DND-41 (cell line): ENCODE measurements around the gene TSPYL1.
A peak's percentile ranks its signal among the peaks of the same experiment; 100 is the strongest.

Source experiments
- ATAC-seq: fragments of 200-7000 bp; cut with Tn5 transposase; 3 replicates; pipeline ENCODE4 v1.9.1; 2021; ENCODE audit warnings: low read depth; ENCODE audit not compliant: insufficient read depth
- DNase-seq: peaks from one replicate; pipeline ENCODE4 v3.0.0-alpha.2; 2020
- H2AFZ ChIP-seq: 2 replicates; pipeline ENCODE4 v1.6.0; 2012; ENCODE audit warnings: low read depth, low read length
- H3K27ac ChIP-seq: 2 replicates; pipeline ENCODE4 v1.5.1; 2012; ENCODE audit warnings: low read length, inconsistent platforms
- H3K27me3 ChIP-seq: fragments of 200-600 bp; sonication (generic); 2 replicates; pipeline ENCODE4 v1.6.0; 2012; ENCODE audit warnings: low read length, mild to moderate bottlenecking, inconsistent platforms; ENCODE audit not compliant: insufficient read depth, poor library complexity
- H3K36me3 ChIP-seq: 2 replicates; pipeline ENCODE4 v1.5.1; 2012; ENCODE audit warnings: low read length, inconsistent platforms; ENCODE audit not compliant: insufficient read depth
- H3K4me1 ChIP-seq: 2 replicates; pipeline ENCODE4 v1.5.1; 2012; ENCODE audit warnings: mild to moderate bottlenecking, low read length; ENCODE audit not compliant: insufficient read depth
- H3K4me2 ChIP-seq: 2 replicates; pipeline ENCODE4 v1.6.0; 2012; ENCODE audit warnings: mild to moderate bottlenecking, moderate library complexity, low read length, inconsistent platforms; ENCODE audit not compliant: insufficient read depth
- H3K4me3 ChIP-seq, 2 experiments: fragments of 200-600 bp in 1 of 2; shearing (Covaris generic) in 1 of 2; 2 replicates each; pipeline ENCODE4 v1.5.1; 2012 to 2016; ENCODE audit warnings: inconsistent platforms in 2 of 2, low read length in 2 of 2, mild to moderate bottlenecking in 2 of 2, low read depth in 1 of 2, moderate library complexity in 1 of 2
- H3K79me2 ChIP-seq: 2 replicates; pipeline ENCODE4 v1.6.0; 2012; ENCODE audit warnings: low read length, inconsistent platforms; ENCODE audit not compliant: insufficient read depth
- H3K9ac ChIP-seq: 2 replicates; pipeline ENCODE4 v1.6.0; 2012; ENCODE audit warnings: low read depth, mild to moderate bottlenecking, inconsistent platforms, low read length, moderate library complexity
- H3K9me3 ChIP-seq: 2 replicates; pipeline ENCODE4 v1.5.1; 2012; ENCODE audit warnings: low read length, moderate library complexity, mild to moderate bottlenecking, inconsistent platforms; ENCODE audit not compliant: insufficient read depth, severe bottlenecking
- H4K20me1 ChIP-seq: 2 replicates; pipeline ENCODE4 v1.6.0; 2012; ENCODE audit warnings: low read length; ENCODE audit not compliant: insufficient read depth
- CTCF ChIP-seq: IDR thresholded peaks from 2 replicates; pipeline ENCODE4 v1.5.1; 2012; ENCODE audit warnings: borderline replicate concordance, low read length, moderate library complexity, mild to moderate bottlenecking; ENCODE audit not compliant: poor library complexity, severe bottlenecking; ENCODE audit errors: extremely low read depth
- EZH2 ChIP-seq: IDR thresholded peaks from 3 replicates; pipeline ENCODE4 v1.6.1; 2012; ENCODE audit warnings: borderline replicate concordance, low read depth, mild to moderate bottlenecking, moderate library complexity, low read length, inconsistent platforms; ENCODE audit not compliant: severe bottlenecking

Gene TSPYL1

GRCh38 chr6:116229287-116229913 lies 50.3 kb downstream of the TSPYL1 start:
- ATAC-seq (peak; percentile 55; the same call in 1 of the 3 replicates), DNase-seq (peak; percentile 24)
- H3K4me2 ChIP-seq = no peak overlapping the region
- H3K9ac ChIP-seq = no peak overlapping the region
- H4K20me1 ChIP-seq = no peaks in the 10 kb centered on the region
- no peaks in the 10 kb centered on the region for H3K9me3 ChIP-seq
- no peaks in the 10 kb centered on the region for H3K4me1 ChIP-seq
- H3K36me3 ChIP-seq = no peaks in the 10 kb centered on the region
- no peak overlapping the region for H3K4me3 ChIP-seq
- no peak overlapping the region for H2AFZ ChIP-seq
- H3K79me2 ChIP-seq = no peaks in the 10 kb centered on the region
- H3K27me3 ChIP-seq = no peaks in the 10 kb centered on the region
- TF ChIP-seq CTCF (no peak), EZH2 (no peak)
- no peak overlapping the region for H3K27ac ChIP-seq
